ENCODE results near the gene MIF4GD.
"Not testable (repeated sequence)": the region's sequence is repeated elsewhere in the genome, so short reads cannot be mapped to it uniquely, and the experiment has no call there.

Gene MIF4GD

GRCh38 chr17:75307957-75308731 is 37.1 kb upstream of the MIF4GD start:
- no peak overlapping the region for H3K4me3 ChIP-seq (ENCODE audit: insufficient read depth, low read depth, low read length)
- H3K27ac ChIP-seq (ENCODE audit: insufficient read depth, low read depth, low read length, poor library complexity, severe bottlenecking) = no peak overlapping the region
- no peaks in the 10 kb centered on the region for H3K27me3 ChIP-seq (ENCODE audit: control insufficient read depth, insufficient read depth, low read length, poor library complexity, severe bottlenecking)
- H3K4me1 ChIP-seq (ENCODE audit: control insufficient read depth, insufficient read depth, low read length) = no peaks in the 10 kb centered on the region
- no peaks in the 10 kb centered on the region for H3K9me3 ChIP-seq (ENCODE audit: control insufficient read depth, low read length)
- WGBS, 2 experiments = 85 to 88% methylated on average over 13 of the region's 13 CpGs
- H3K36me3 ChIP-seq (ENCODE audit: control insufficient read depth, insufficient read depth, low read length) = no peaks in the 10 kb centered on the region

GRCh38 chr17:75301502-75302206 is 30.6 kb upstream of the MIF4GD start:
- Histone ChIP-seq H3K9me3 (ENCODE audit: control insufficient read depth, low read length) (no peaks in the 10 kb centered on the region), H3K36me3 (ENCODE audit: control insufficient read depth, insufficient read depth, low read length) (no peaks in the 10 kb centered on the region), H3K4me3 (ENCODE audit: insufficient read depth, low read depth, low read length) (no peak overlapping the region), H3K4me1 (ENCODE audit: control insufficient read depth, insufficient read depth, low read length) (no peaks in the 10 kb centered on the region), H3K27ac (ENCODE audit: insufficient read depth, low read depth, low read length, poor library complexity, severe bottlenecking) (no peak overlapping the region), H3K27me3 (ENCODE audit: control insufficient read depth, insufficient read depth, low read length, poor library complexity, severe bottlenecking) (no peaks in the 10 kb centered on the region)
- 89 to 90% methylated on average over 17 of the region's 17 CpGs for WGBS, 2 experiments

- Histone ChIP-seq H3K9me3 (ENCODE audit: control insufficient read depth, low read length) (no peaks in the 10 kb centered on the region), H3K27me3 (ENCODE audit: control insufficient read depth, insufficient read depth, low read length, poor library complexity, severe bottlenecking) (no peaks in the 10 kb centered on the region), H3K4me1 (ENCODE audit: control insufficient read depth, insufficient read depth, low read length) (no peaks in the 10 kb centered on the region), H3K27ac (ENCODE audit: insufficient read depth, low read depth, low read length, poor library complexity, severe bottlenecking) (no peak overlapping the region), H3K36me3 (ENCODE audit: control insufficient read depth, insufficient read depth, low read length) (no peaks in the 10 kb centered on the region), H3K4me3 (ENCODE audit: insufficient read depth, low read depth, low read length) (no peak overlapping the region)
- 92 to 94% methylated on average over 9 of the region's 9 CpGs for WGBS, 2 experiments
These were observed 30.0 kb upstream of the MIF4GD start for GRCh38 chr17:75301049-75301448.

GRCh38 chr17:75300280-75300679 is 29.2 kb upstream of the MIF4GD start:
- H3K4me3 ChIP-seq (ENCODE audit: insufficient read depth, low read depth, low read length) = no peak overlapping the region
- no peaks in the 10 kb centered on the region for H3K9me3 ChIP-seq (ENCODE audit: control insufficient read depth, low read length)
- H3K27ac ChIP-seq (ENCODE audit: insufficient read depth, low read depth, low read length, poor library complexity, severe bottlenecking) = no peak overlapping the region
- no peaks in the 10 kb centered on the region for H3K36me3 ChIP-seq (ENCODE audit: control insufficient read depth, insufficient read depth, low read length)
- WGBS, 2 experiments = 72 to 75% methylated on average over 6 to 7 of the region's 7 CpGs
- no peaks in the 10 kb centered on the region for H3K27me3 ChIP-seq (ENCODE audit: control insufficient read depth, insufficient read depth, low read length, poor library complexity, severe bottlenecking)
- no peaks in the 10 kb centered on the region for H3K4me1 ChIP-seq (ENCODE audit: control insufficient read depth, insufficient read depth, low read length)

GRCh38 chr17:75295201-75296158 is 24.4 kb upstream of the MIF4GD start:
- 92 to 93% methylated on average over 7 to 8 of the region's 8 CpGs for WGBS, 2 experiments
- H3K9me3 ChIP-seq (ENCODE audit: control insufficient read depth, low read length) = no peaks in the 10 kb centered on the region
- no peaks in the 10 kb centered on the region for H3K27me3 ChIP-seq (ENCODE audit: control insufficient read depth, insufficient read depth, low read length, poor library complexity, severe bottlenecking)
- H3K36me3 ChIP-seq (ENCODE audit: control insufficient read depth, insufficient read depth, low read length) = no peaks in the 10 kb centered on the region
- no peak overlapping the region for H3K4me3 ChIP-seq (ENCODE audit: insufficient read depth, low read depth, low read length)
- H3K27ac ChIP-seq (ENCODE audit: insufficient read depth, low read depth, low read length, poor library complexity, severe bottlenecking) = no peak overlapping the region
- no peaks in the 10 kb centered on the region for H3K4me1 ChIP-seq (ENCODE audit: control insufficient read depth, insufficient read depth, low read length)

- not testable (repeated sequence) for H3K9me3 ChIP-seq (ENCODE audit: control insufficient read depth, low read length); H3K4me3 ChIP-seq (ENCODE audit: insufficient read depth, low read depth, low read length); H3K27ac ChIP-seq (ENCODE audit: insufficient read depth, low read depth, low read length, poor library complexity, severe bottlenecking); H3K4me1 ChIP-seq (ENCODE audit: control insufficient read depth, insufficient read depth, low read length); H3K36me3 ChIP-seq (ENCODE audit: control insufficient read depth, insufficient read depth, low read length)
- peaks cover 18% of the 10 kb centered on the region for H3K27me3 ChIP-seq (ENCODE audit: control insufficient read depth, insufficient read depth, low read length, poor library complexity, severe bottlenecking)
- WGBS, 2 experiments = 83 to 87% methylated on average over 16 of the region's 16 CpGs
These were observed 21.9 kb upstream of the MIF4GD start for GRCh38 chr17:75292810-75293448.

- peaks cover 18% of the 10 kb centered on the region for H3K27me3 ChIP-seq (ENCODE audit: control insufficient read depth, insufficient read depth, low read length, poor library complexity, severe bottlenecking)
- H3K27ac ChIP-seq (ENCODE audit: insufficient read depth, low read depth, low read length, poor library complexity, severe bottlenecking) = no peak overlapping the region
- H3K4me1 ChIP-seq (ENCODE audit: control insufficient read depth, insufficient read depth, low read length) = no peaks in the 10 kb centered on the region
- no peaks in the 10 kb centered on the region for H3K36me3 ChIP-seq (ENCODE audit: control insufficient read depth, insufficient read depth, low read length)
- WGBS, 2 experiments = 72 to 78% methylated on average over 23 to 25 of the region's 26 CpGs
- peak overlapping the region; percentile 88 for H3K4me3 ChIP-seq (ENCODE audit: insufficient read depth, low read depth, low read length)
- no peaks in the 10 kb centered on the region for H3K9me3 ChIP-seq (ENCODE audit: control insufficient read depth, low read length)
These were observed 18.9 kb upstream of the MIF4GD start for GRCh38 chr17:75289832-75290337.

- Histone ChIP-seq H3K36me3 (ENCODE audit: control insufficient read depth, insufficient read depth, low read length) (no peaks in the 10 kb centered on the region), H3K27me3 (ENCODE audit: control insufficient read depth, insufficient read depth, low read length, poor library complexity, severe bottlenecking) (peaks cover 18% of the 10 kb centered on the region), H3K9me3 (ENCODE audit: control insufficient read depth, low read length) (no peaks in the 10 kb centered on the region), H3K4me1 (ENCODE audit: control insufficient read depth, insufficient read depth, low read length) (no peaks in the 10 kb centered on the region), H3K4me3 (ENCODE audit: insufficient read depth, low read depth, low read length) (peak within 1 kb of the TSS; percentile 88), H3K27ac (ENCODE audit: insufficient read depth, low read depth, low read length, poor library complexity, severe bottlenecking) (no peak within 1 kb of the TSS)
- WGBS, 2 experiments = 0 to 1% methylated on average over 65 of the region's 65 CpGs
These were observed 18.2 kb upstream of the MIF4GD start, which contains the start of gene SLC25A19 for GRCh38 chr17:75289115-75289831. Gene SLC25A19 (minus strand): TSS chr17:75289433. CDS start chr17:75286764, 2,669 bp downstream.

- H3K9me3 ChIP-seq (ENCODE audit: control insufficient read depth, low read length) = no peaks in the 10 kb centered on the region
- H3K36me3 ChIP-seq (ENCODE audit: control insufficient read depth, insufficient read depth, low read length) = no peaks in the 10 kb centered on the region
- 1% methylated on average over 14 of the region's 14 CpGs for WGBS, 2 experiments
- H3K4me3 ChIP-seq (ENCODE audit: insufficient read depth, low read depth, low read length) = peak overlapping the region; percentile 88
- H3K4me1 ChIP-seq (ENCODE audit: control insufficient read depth, insufficient read depth, low read length) = no peaks in the 10 kb centered on the region
- peaks cover 18% of the 10 kb centered on the region for H3K27me3 ChIP-seq (ENCODE audit: control insufficient read depth, insufficient read depth, low read length, poor library complexity, severe bottlenecking)
- H3K27ac ChIP-seq (ENCODE audit: insufficient read depth, low read depth, low read length, poor library complexity, severe bottlenecking) = no peak overlapping the region
These were observed 17.7 kb upstream of the MIF4GD start for GRCh38 chr17:75288770-75289114.
